OCI-LY3 (cell line): Measurements from ENCODE around the gene IER5L.
A peak's percentile ranks its signal among the peaks of the same experiment; 100 is the strongest.

Source experiments
- H2AFZ ChIP-seq: fragments of 200-600, 300-600 bp; shearing (Covaris generic); 2 replicates; pipeline ENCODE4 v1.6.0; 2014; ENCODE audit warnings: antibody characterized with exemption, low read depth, low read length
- H3K27ac ChIP-seq: fragments of 200-600, 300-600 bp; sonication (generic); 2 replicates; pipeline ENCODE4 v1.5.1; 2014; ENCODE audit warnings: mild to moderate bottlenecking, low read length, moderate library complexity, mixed read lengths
- H3K27me3 ChIP-seq: fragments of 200-600, 300-600 bp; sonication (generic); 2 replicates; pipeline ENCODE4 v1.6.1; 2014; ENCODE audit warnings: low read depth, low read length, mixed read lengths
- H3K36me3 ChIP-seq: fragments of 200-600, 300-600 bp; sonication (generic); replicated peaks from 2 replicates; pipeline ENCODE3; 2014; ENCODE audit warnings: low read depth, low read length, mixed read lengths
- H3K4me1 ChIP-seq: fragments of 300-600, 200-600 bp; sonication (generic); 2 replicates; pipeline ENCODE4 v1.6.1; 2014; ENCODE audit warnings: low read length, mixed read lengths
- H3K4me2 ChIP-seq: fragments of 200-600, 300-600 bp; sonication (generic); 2 replicates; pipeline ENCODE4 v1.6.1; 2014; ENCODE audit warnings: low read length, mixed read lengths
- H3K4me3 ChIP-seq: fragments of 300-600, 200-600 bp; sonication (generic); 2 replicates; pipeline ENCODE4 v1.5.1; 2014; ENCODE audit warnings: antibody characterized with exemption, mild to moderate bottlenecking, low read length, moderate library complexity
- H3K79me2 ChIP-seq: fragments of 300-600, 200-600 bp; shearing (Covaris generic); 2 replicates; pipeline ENCODE4 v1.6.1; 2014; ENCODE audit warnings: mild to moderate bottlenecking, low read length, mixed read lengths
- H3K9ac ChIP-seq: fragments of 300-600, 200-600 bp; shearing (Covaris generic); 2 replicates; pipeline ENCODE4 v1.6.0; 2014; ENCODE audit warnings: mild to moderate bottlenecking, low read length, moderate library complexity
- H3K9me3 ChIP-seq: fragments of 200-600, 300-600 bp; shearing (Covaris generic); 2 replicates; pipeline ENCODE4 v1.6.1; 2014; ENCODE audit warnings: low read length, mixed read lengths; ENCODE audit not compliant: insufficient read depth
- H4K20me1 ChIP-seq: fragments of 200-600, 300-600 bp; sonication (generic); 2 replicates; pipeline ENCODE4 v1.6.1; 2016; ENCODE audit warnings: low read length, mixed read lengths; ENCODE audit not compliant: insufficient read depth
- EZH2phosphoT487 ChIP-seq: fragments of 200-600 bp; shearing (Covaris generic); IDR thresholded peaks from 2 replicates; pipeline ENCODE4 v1.6.1; 2018; ENCODE audit warnings: antibody characterized with exemption, mixed run types, low read depth
- TF ChIP-seq, protein P1 (sequence below): fragments of 200-600, 300-600 bp; sonication (generic); IDR thresholded peaks from 2 replicates; pipeline ENCODE4 v1.5.1; 2014; ENCODE audit warnings: antibody characterized with exemption, low read length, low read depth

IER5L gene

GRCh38 chr9:129174724-129175514, 3.1 kb downstream of the IER5L start:
- Histone ChIP-seq H3K27ac (no peak overlapping the region), H3K27me3 (peaks cover 56% of the 10 kb centered on the region), H3K36me3 (no peaks in the 10 kb centered on the region), H3K9ac (peak overlapping the region; percentile 57), H4K20me1 (no peaks in the 10 kb centered on the region), H2AFZ (peak overlapping the region; percentile 77), H3K4me1 (peaks cover 12% of the 10 kb centered on the region; the same call in 1 of the 2 replicates), H3K9me3 (no peaks in the 10 kb centered on the region), H3K4me3 (peak overlapping the region; percentile 79), H3K4me2 (peak overlapping the region; percentile 100), H3K79me2 (no peaks in the 10 kb centered on the region)
- TF ChIP-seq EZH2phosphoT487 = no peak
- TF ChIP-seq, protein P1, sequence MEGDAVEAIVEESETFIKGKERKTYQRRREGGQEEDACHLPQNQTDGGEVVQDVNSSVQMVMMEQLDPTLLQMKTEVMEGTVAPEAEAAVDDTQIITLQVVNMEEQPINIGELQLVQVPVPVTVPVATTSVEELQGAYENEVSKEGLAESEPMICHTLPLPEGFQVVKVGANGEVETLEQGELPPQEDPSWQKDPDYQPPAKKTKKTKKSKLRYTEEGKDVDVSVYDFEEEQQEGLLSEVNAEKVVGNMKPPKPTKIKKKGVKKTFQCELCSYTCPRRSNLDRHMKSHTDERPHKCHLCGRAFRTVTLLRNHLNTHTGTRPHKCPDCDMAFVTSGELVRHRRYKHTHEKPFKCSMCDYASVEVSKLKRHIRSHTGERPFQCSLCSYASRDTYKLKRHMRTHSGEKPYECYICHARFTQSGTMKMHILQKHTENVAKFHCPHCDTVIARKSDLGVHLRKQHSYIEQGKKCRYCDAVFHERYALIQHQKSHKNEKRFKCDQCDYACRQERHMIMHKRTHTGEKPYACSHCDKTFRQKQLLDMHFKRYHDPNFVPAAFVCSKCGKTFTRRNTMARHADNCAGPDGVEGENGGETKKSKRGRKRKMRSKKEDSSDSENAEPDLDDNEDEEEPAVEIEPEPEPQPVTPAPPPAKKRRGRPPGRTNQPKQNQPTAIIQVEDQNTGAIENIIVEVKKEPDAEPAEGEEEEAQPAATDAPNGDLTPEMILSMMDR = no peak

- Histone ChIP-seq H3K9me3 (no peaks in the 10 kb centered on the region), H2AFZ (peak overlapping the region; percentile 77), H3K27me3 (peaks cover 49% of the 10 kb centered on the region), H3K4me2 (peak overlapping the region; percentile 100), H3K79me2 (no peaks in the 10 kb centered on the region), H3K4me1 (peaks cover 12% of the 10 kb centered on the region; the same call in 1 of the 2 replicates), H3K36me3 (no peaks in the 10 kb centered on the region), H3K27ac (no peak overlapping the region), H3K9ac (peak overlapping the region; percentile 57), H4K20me1 (no peaks in the 10 kb centered on the region), H3K4me3 (peak overlapping the region; percentile 79)
- TF ChIP-seq, protein P1 = peak; percentile 92
- TF ChIP-seq EZH2phosphoT487 = no peak
Measured at GRCh38 chr9:129174102-129174723, 3.8 kb downstream of the IER5L start.

DNA sequence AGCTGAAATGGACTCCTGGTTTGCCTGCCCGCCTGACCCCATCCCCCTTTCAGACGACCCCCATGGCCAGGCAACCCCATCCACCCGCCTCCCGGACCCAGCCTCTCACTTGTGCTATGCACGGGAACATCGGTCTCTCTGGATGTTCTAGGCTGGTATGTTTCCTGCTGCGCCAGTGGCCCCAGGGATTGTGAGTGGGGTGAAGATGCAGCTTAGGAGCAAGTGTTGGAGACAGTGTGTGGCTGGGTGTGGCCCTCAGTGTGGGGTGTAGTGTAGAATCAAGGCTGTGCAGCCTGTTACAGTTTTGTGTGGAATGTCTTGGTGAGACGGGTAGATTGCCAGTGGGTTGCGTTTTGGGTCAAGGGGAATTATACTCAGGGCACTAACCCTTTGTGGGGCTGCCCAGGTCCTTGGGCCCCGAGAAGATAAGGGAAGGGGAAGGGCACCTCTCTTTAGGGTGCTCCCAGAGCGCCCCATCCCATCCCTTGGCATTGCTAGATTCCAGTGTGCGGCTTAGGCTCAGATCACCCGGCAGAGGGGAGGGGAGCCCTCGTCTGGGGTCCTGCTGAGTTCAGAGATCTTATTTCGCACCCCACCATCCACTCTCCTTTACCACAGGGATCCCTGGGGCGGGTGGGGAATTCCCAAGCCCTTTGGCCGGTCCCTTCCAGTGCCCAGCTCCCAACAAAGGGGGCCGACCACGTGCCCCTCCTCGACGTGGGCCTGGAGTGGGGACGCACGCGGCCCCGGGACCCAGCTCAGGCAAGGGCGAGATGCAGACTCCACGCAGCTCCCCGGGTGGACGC, 4.6 kb downstream of the IER5L start:
- Histone ChIP-seq H3K36me3 (no peaks in the 10 kb centered on the region), H2AFZ (no peak overlapping the region), H3K9ac (no peak overlapping the region; the same call in 1 of the 2 replicates)

More for the DNA sequence above, 4.6 kb downstream of the IER5L start:
- no peak overlapping the region for H3K27ac ChIP-seq
- peaks cover 12% of the 10 kb centered on the region; the same call in 1 of the 2 replicates for H3K4me1 ChIP-seq
- no peaks in the 10 kb centered on the region for H4K20me1 ChIP-seq
- TF ChIP-seq EZH2phosphoT487 = no peak
- TF ChIP-seq, protein P1 = no peak
- H3K79me2 ChIP-seq = no peaks in the 10 kb centered on the region
- H3K4me2 ChIP-seq = peak overlapping the region; percentile 100
- peak overlapping the region; percentile 79 for H3K4me3 ChIP-seq
- H3K9me3 ChIP-seq = no peaks in the 10 kb centered on the region
- H3K27me3 ChIP-seq = peaks cover 48% of the 10 kb centered on the region
